Endothelial cell of umbilical vein (primary cell): Measurements from ENCODE around the gene LCNL1.

ENCODE experiments used
- CTCF ChIP-seq, 2 donors: IDR thresholded peaks; 1 replicate in 1 of 2; 2 replicates in 1 of 2; pipeline ENCODE4 v1.5.1; 2011; ENCODE audit warnings: low read length in 2 of 2, mild to moderate bottlenecking in 2 of 2, moderate library complexity in 2 of 2, control low read depth in 1 of 2, inconsistent platforms in 1 of 2, low read depth in 1 of 2; ENCODE audit not compliant: insufficient read depth in 1 of 2; ENCODE audit errors: extremely low read depth in 1 of 2
- EZH2 ChIP-seq: IDR thresholded peaks from 2 replicates; pipeline ENCODE4 v1.6.1; 2012; ENCODE audit warnings: borderline replicate concordance, low read depth, mild to moderate bottlenecking, moderate library complexity, low read length, inconsistent platforms; ENCODE audit not compliant: severe bottlenecking
- FOS ChIP-seq: IDR thresholded peaks from 2 replicates; pipeline ENCODE4 v1.6.1; 2011; ENCODE audit warnings: mild to moderate bottlenecking, low read length, moderate library complexity, borderline replicate concordance; ENCODE audit not compliant: insufficient read depth
- GATA2 ChIP-seq: IDR thresholded peaks from 2 replicates; pipeline ENCODE4 v1.7.0; 2011; ENCODE audit warnings: low read depth, mild to moderate bottlenecking, moderate library complexity, mixed read lengths, low read length; ENCODE audit not compliant: insufficient read length, insufficient read depth
- JUN ChIP-seq: IDR thresholded peaks from 2 replicates; pipeline ENCODE4 v1.6.1; 2011; ENCODE audit warnings: borderline replicate concordance, low read depth; ENCODE audit not compliant: insufficient read length, insufficient read depth
- MAX ChIP-seq: IDR thresholded peaks from 2 replicates; pipeline ENCODE4 v1.6.1; 2011; ENCODE audit not compliant: insufficient read depth, insufficient read length
- MYC ChIP-seq: IDR thresholded peaks from one replicate; pipeline ENCODE4 v1.6.1; 2011; ENCODE audit warnings: mild to moderate bottlenecking, low read depth, low read length
- POLR2A ChIP-seq: IDR thresholded peaks from 2 replicates; pipeline ENCODE4 v1.6.1; 2012; ENCODE audit warnings: low read depth, mild to moderate bottlenecking, control low read depth, low read length
- POLR2AphosphoS5 ChIP-seq: IDR thresholded peaks from 2 replicates; pipeline ENCODE4 v1.6.1; 2012; ENCODE audit warnings: low read depth, mild to moderate bottlenecking, control low read depth, low read length, moderate library complexity; ENCODE audit not compliant: insufficient read depth

- TF ChIP-seq CTCF (IDR thresholded peaks at IDR 0.05; ENCODE audit: extremely low read depth in 1 of 2, insufficient read depth in 1 of 2, low read depth in 1 of 2, low read length in 2 of 2) (no peak), POLR2AphosphoS5 (no peak), EZH2 (no peak), POLR2A (no peak), MYC (no peak), FOS (no peak), MAX (no peak), JUN (no peak), GATA2 (no peak)
Observed at GRCh38 chr9:136970361-136970760, 12.4 kb upstream of the LCNL1 start.
